Lower leg skin (tissue), 3 donors: Measurements from ENCODE around the gene APOL2.

Source experiments
- CTCF ChIP-seq, 3 donors: fragments of 450-650 bp; IDR thresholded peaks; one replicate each; pipeline ENCODE4 v1.5.1; 2016; ENCODE audit warnings: antibody characterized with exemption in 3 of 3, mild to moderate bottlenecking in 3 of 3, moderate library complexity in 2 of 3
- POLR2A ChIP-seq, 2 donors: fragments of 450-650 bp; IDR thresholded peaks; one replicate each; pipeline ENCODE4 v1.6.1; 2016 to 2017; ENCODE audit warnings: antibody characterized with exemption in 2 of 2, mild to moderate bottlenecking in 1 of 2, moderate library complexity in 1 of 2

GRCh38 chr22:36234213-36234612, 5.1 kb downstream of the APOL2 start:
- no peak for TF ChIP-seq POLR2A (IDR thresholded peaks at IDR 0.05)
- no peak for TF ChIP-seq CTCF (IDR thresholded peaks at IDR 0.05)
